K562 (cell line): Measurements from ENCODE around the gene MEF2B. TPM values are rescaled to one million over a fixed set of nuclear protein-coding genes. Genes with fewer than 3 reads are reported as not detected.
A peak's percentile ranks its signal among the peaks of the same experiment; 100 is the strongest.

Experiments used
- ARID4B ChIP-seq: sonication (generic); formaldehyde crosslinking; IDR thresholded peaks from 2 replicates; pipeline ENCODE4 v1.8.0; 2022; ENCODE audit warnings: mild to moderate bottlenecking, missing genetic modification reagents
- E2F1 ChIP-seq: sonication (generic); formaldehyde crosslinking; IDR thresholded peaks from 2 replicates; pipeline ENCODE4 v1.8.1; 2023; ENCODE audit warnings: mild to moderate bottlenecking, missing genetic modification reagents, moderate library complexity
- HBP1 ChIP-seq: fragments of 450-650 bp; formaldehyde crosslinking; IDR thresholded peaks from 2 replicates; pipeline ENCODE4 v1.4.0; 2022; ENCODE audit warnings: missing genetic modification characterization
- MAZ ChIP-seq, 2 experiments: fragments of 450-650 bp in 1 of 2; sonication (generic) in 1 of 2; formaldehyde crosslinking; IDR thresholded peaks in 1 of 2; conservative IDR thresholded peaks in 1 of 2; 2 replicates each; pipeline versions ENCODE4 v1.4.0 to v1.5.0; 2020; ENCODE audit warnings: mild to moderate bottlenecking in 1 of 2, missing genetic modification reagents in 1 of 2
- NFIC ChIP-seq: fragments of 450-650 bp; IDR thresholded peaks from 2 replicates; pipeline ENCODE4 v1.6.1; 2017; ENCODE audit warnings: mild to moderate bottlenecking, inconsistent platforms
- OTX1 ChIP-seq: fragments of 450-650 bp; formaldehyde crosslinking; IDR thresholded peaks from 2 replicates; pipeline ENCODE4 v1.4.0; 2022; ENCODE audit warnings: mild to moderate bottlenecking
- PHF8 ChIP-seq: fragments of 200-600 bp; sonication (generic); IDR thresholded peaks from 2 replicates; pipeline ENCODE4 v1.6.1; 2012; ENCODE audit warnings: mixed run types, mild to moderate bottlenecking, inconsistent platforms, low read length, moderate library complexity, borderline replicate concordance
- RBM14 ChIP-seq: fragments of 200-400 bp; formaldehyde crosslinking; IDR thresholded peaks from 2 replicates; pipeline ENCODE4 v1.6.1; 2018; ENCODE audit warnings: low read depth, mild to moderate bottlenecking, low read length, moderate library complexity, borderline replicate concordance; ENCODE audit not compliant: insufficient read depth
- RBM25 ChIP-seq: fragments of 200-400 bp; formaldehyde crosslinking; IDR thresholded peaks from 2 replicates; pipeline ENCODE4 v1.6.1; 2018; ENCODE audit warnings: low read length, low read depth, moderate library complexity; ENCODE audit not compliant: severe bottlenecking
- SAFB ChIP-seq: fragments of 200-400 bp; formaldehyde crosslinking; IDR thresholded peaks from 2 replicates; pipeline ENCODE4 v1.6.1; 2017; ENCODE audit warnings: low read depth, low read length, borderline replicate concordance
- SAP30 ChIP-seq: fragments of 200-600 bp; sonication (generic); IDR thresholded peaks from 2 replicates; pipeline ENCODE4 v1.6.1; 2012; ENCODE audit warnings: borderline replicate concordance, low read depth, mild to moderate bottlenecking, moderate library complexity, low read length, control low read depth, inconsistent platforms; ENCODE audit not compliant: insufficient read depth, poor library complexity, severe bottlenecking
- SMC3 ChIP-seq: conservative IDR thresholded peaks from 2 replicates; pipeline ENCODE4 v1.6.1; 2011; ENCODE audit warnings: low read depth, low read length, improper control_type of control experiment; ENCODE audit not compliant: insufficient read depth
- TAF7 ChIP-seq: fragments of 450-650 bp; IDR thresholded peaks from 2 replicates; pipeline ENCODE4 v1.6.1; 2016; ENCODE audit warnings: missing genetic modification characterization, missing compliant biosample characterization
- TARDBP ChIP-seq: fragments of 450-650 bp; IDR thresholded peaks from 2 replicates; pipeline ENCODE4 v1.6.1; 2016
- TBP ChIP-seq: optimal IDR thresholded peaks from 2 replicates; pipeline ENCODE3; 2011; ENCODE audit warnings: low read depth, low read length, improper control_type of control experiment
- TRIM28 ChIP-seq: fragments of 450-650 bp; IDR thresholded peaks from 2 replicates; pipeline ENCODE4 v1.6.1; 2017
- USF1 ChIP-seq: sonication (generic); formaldehyde crosslinking; IDR thresholded peaks from 2 replicates; pipeline ENCODE4 v1.9.0; 2022; ENCODE audit warnings: mild to moderate bottlenecking, missing genetic modification reagents
- polyA plus RNA-seq, 8 experiments: library from polyadenylated mRNA; depleted of rRNA in 4 of 8; stranded (reverse) in 5 of 8; unstranded in 3 of 8; fragments of >200 nt; fragmentation: Nextera tagmentation in 2 of 8; fragmentation: Illumina TruSeq in 1 of 8; extraction: Ambion mirVana in 2 of 8; extraction: Trizol in 1 of 8; gene quantifications; 2 replicates each; pipeline versions ENCODE4 v1.2.1 to v1.2.3, GENCODE V29; 2011 to 2014; ENCODE audit warnings: inconsistent platforms in 1 of 8, missing spikeins in 1 of 8
- total RNA-seq, 7 experiments: library from RNA; depleted of rRNA in 6 of 7; stranded (reverse); fragments of >200 nt in 6 of 7; fragmentation: Illumina TruSeq in 2 of 7; extraction: Trizol in 2 of 7; gene quantifications; 2 replicates each; pipeline versions ENCODE4 v1.2.1 to v1.2.3, GENCODE V29; 2011 to 2021; ENCODE audit warnings: low replicate concordance in 1 of 7

Gene MEF2B
- total and polyA plus RNA-seq, 9 of the 15 experiments (the other 6 are each of a cell fraction or from before 2014, with no cell fraction given): 0.14 to 1.9 (median 0.71) TPM; not detected in 3

- TF ChIP-seq RBM25 (no peak), HBP1 (0 out of 2 replicates have a peak, but pooled peaks have one; percentile 15), NFIC (peak; percentile 54), SAP30 (peak; percentile 82), PHF8 (peak; percentile 78; the same call in 1 of the 2 replicates), SAFB (no peak), OTX1 (CRISPR knock-in tag) (peak; percentile 19; the same call in 1 of the 2 replicates), ARID4B (CRISPR knock-in tag) (peak; percentile 96), TRIM28 (peak; percentile 29; the same call in 1 of the 2 replicates), USF1 (CRISPR knock-in tag) (peak; percentile 53), MAZ (CRISPR knock-in tag; conservative IDR thresholded peaks at IDR 0.05 in 1 of 2, IDR thresholded peaks at IDR 0.05 in 1 of 2) (peak; percentile 81 to 86), SMC3 (no peak), TAF7 (peak; percentile 78), TARDBP (peak; percentile 64; the same call in 1 of the 2 replicates), RBM14 (no peak), E2F1 (CRISPR knock-in tag) (peak; percentile 29; the same call in 1 of the 2 replicates), TBP (peak; percentile 75)
Measured at GRCh38 chr19:19192078-19192882, 22.2 kb upstream of the MEF2B start, which contains the start of the genes BORCS8 and RFXANK (continued).
